H54 (cell line): ENCODE results near the gene GAB2.

Source experiments
- DNase-seq: peaks from one replicate; pipeline ENCODE4 v3.0.0; 2011; ENCODE audit warnings: low spot score, mixed read lengths; ENCODE audit not compliant: insufficient read length
- FAIRE-seq: peaks from 3 replicates; lab custom pipeline; 2011; peaks lifted over from hg19 to GRCh38; lab: Jason Lieb, UNC
- POLR2A ChIP-seq: IDR thresholded peaks from 2 replicates; pipeline ENCODE4 v1.6.1; 2011; ENCODE audit warnings: low read depth, mild to moderate bottlenecking, low read length

GAB2 gene

GRCh38 chr11:78325274-78325781 is 92.3 kb downstream of the GAB2 start:
- FAIRE-seq (no peak), DNase-seq (no peak)
- TF ChIP-seq POLR2A = no peak

- no peak for TF ChIP-seq POLR2A
- DNase-seq (no peak), FAIRE-seq (no peak)
Measured at GRCh38 chr11:78323363-78323762, 94.3 kb downstream of the GAB2 start.

- FAIRE-seq = no peak
- no peak for TF ChIP-seq POLR2A
- no peak for DNase-seq
Measured at GRCh38 chr11:78319453-78319955, 98.1 kb downstream of the GAB2 start.

GRCh38 chr11:78318321-78319114 is 99.1 kb downstream of the GAB2 start:
- no peak for TF ChIP-seq POLR2A
- no peak for DNase-seq
- FAIRE-seq = no peak

GRCh38 chr11:78315724-78316123 is 101.9 kb downstream of the GAB2 start:
- DNase-seq (no peak), FAIRE-seq (no peak)
- no peak for TF ChIP-seq POLR2A

- DNase-seq (no peak), FAIRE-seq (no peak)
Measured at GRCh38 chr11:78314762-78315161, 102.9 kb downstream of the GAB2 start.

GRCh38 chr11:78313898-78314297 is 103.7 kb downstream of the GAB2 start:
- no peak for DNase-seq
- no peak for FAIRE-seq
- no peak for TF ChIP-seq POLR2A

More at GRCh38 chr11:78314762-78315161, 102.9 kb downstream of the GAB2 start:
- TF ChIP-seq POLR2A = no peak

- peak; percentile 95 for FAIRE-seq
- peak; percentile 56 for DNase-seq
- no peak for TF ChIP-seq POLR2A
Measured at GRCh38 chr11:78313181-78313795, 104.3 kb downstream of the GAB2 start.

GRCh38 chr11:78312712-78313111 is 104.9 kb downstream of the GAB2 start:
- FAIRE-seq (no peak), DNase-seq (no peak)

GRCh38 chr11:78311702-78312371 is 105.8 kb downstream of the GAB2 start:
- no peak for DNase-seq
- FAIRE-seq = no peak
- TF ChIP-seq POLR2A = no peak

More at GRCh38 chr11:78312712-78313111, 104.9 kb downstream of the GAB2 start:
- no peak for TF ChIP-seq POLR2A

- DNase-seq = no peak
- no peak for FAIRE-seq
- TF ChIP-seq POLR2A = no peak
Measured at GRCh38 chr11:78310500-78310909, 107.1 kb downstream of the GAB2 start.

GRCh38 chr11:78304201-78304600 is 113.4 kb downstream of the GAB2 start:
- no peak for TF ChIP-seq POLR2A
- DNase-seq (no peak), FAIRE-seq (peak; percentile 30)

GRCh38 chr11:78300108-78300839 is 117.3 kb downstream of the GAB2 start:
- no peak for DNase-seq
- no peak for FAIRE-seq
- no peak for TF ChIP-seq POLR2A
